Hepatocyte (in vitro differentiated cells): Measurements from ENCODE around the gene RABAC1. TPM values are rescaled to one million over a fixed set of nuclear protein-coding genes. Genes with fewer than 3 reads are reported as not detected.

Source experiments
- DNase-seq: peaks from one replicate; pipeline ENCODE4 v3.0.0-alpha.2; 2016; ENCODE audit warnings: low spot score
- H2AFZ ChIP-seq: fragments of 200-600 bp; sonication (generic); 2 replicates; pipeline ENCODE4 v1.6.0; 2016; ENCODE audit warnings: antibody characterized with exemption, mild to moderate bottlenecking
- H3K27ac ChIP-seq: fragments of 200-600 bp; sonication (generic); 2 replicates; pipeline ENCODE4 v1.5.1; 2016; ENCODE audit warnings: mild to moderate bottlenecking
- H3K27me3 ChIP-seq: fragments of 200-600 bp; sonication (generic); 2 replicates; pipeline ENCODE4 v1.6.1; 2016
- H3K36me3 ChIP-seq: fragments of 200-600 bp; sonication (generic); replicated peaks from 2 replicates; pipeline ENCODE4 v1.5.1; 2016; ENCODE audit warnings: low read depth; ENCODE audit not compliant: insufficient read depth
- H3K4me1 ChIP-seq: fragments of 200-600 bp; sonication (generic); 2 replicates; pipeline ENCODE4 v1.5.1; 2016; ENCODE audit warnings: mild to moderate bottlenecking, moderate library complexity; ENCODE audit not compliant: insufficient read depth
- H3K4me2 ChIP-seq: fragments of 200-600 bp; sonication (generic); 2 replicates; pipeline ENCODE4 v1.6.0; 2016
- H3K4me3 ChIP-seq: fragments of 200-600 bp; sonication (generic); 2 replicates; pipeline ENCODE4 v1.5.1; 2016; ENCODE audit warnings: mild to moderate bottlenecking
- H3K79me2 ChIP-seq: fragments of 200-600 bp; sonication (generic); 2 replicates; pipeline ENCODE4 v1.6.0; 2017; ENCODE audit warnings: mild to moderate bottlenecking
- H3K9me2 ChIP-seq: fragments of 200-600 bp; sonication (generic); replicated peaks from 2 replicates; pipeline ENCODE4 v1.6.0; 2017; ENCODE audit warnings: mild to moderate bottlenecking; ENCODE audit not compliant: insufficient read depth
- H3K9me3 ChIP-seq: fragments of 200-600 bp; sonication (generic); 2 replicates; pipeline ENCODE4 v1.5.1; 2016; ENCODE audit warnings: low read depth, mild to moderate bottlenecking
- H4K20me1 ChIP-seq: fragments of 200-600 bp; sonication (generic); 2 replicates; pipeline ENCODE4 v1.6.0; 2016; ENCODE audit warnings: mild to moderate bottlenecking; ENCODE audit not compliant: insufficient read depth, poor library complexity, severe bottlenecking
- EZH2 ChIP-seq: fragments of 200-600 bp; sonication (generic); IDR thresholded peaks from 2 replicates; pipeline ENCODE4 v1.6.1; 2016; ENCODE audit warnings: antibody characterized with exemption, mild to moderate bottlenecking, borderline replicate concordance
- EZH2phosphoT487 ChIP-seq: fragments of 200-600 bp; sonication (generic); IDR thresholded peaks from one replicate; pipeline ENCODE4 v1.6.1; 2018; ENCODE audit warnings: antibody characterized with exemption, mild to moderate bottlenecking, low read depth, moderate library complexity; ENCODE audit not compliant: unreplicated experiment, severe bottlenecking
- WGBS: methylation state at CpG from one replicate; pipeline ENCODE4 v1.1.6; 2016; ENCODE audit warnings: low lambda C conversion rate; ENCODE audit errors: missing lambda C conversion rate; 5-methylcytosine and 5-hydroxymethylcytosine counted together
- polyA plus RNA-seq: library from polyadenylated mRNA; unstranded; fragments of >200 nt; fragmentation: Nextera tagmentation; extraction: Ambion mirVana; gene quantifications from 2 replicates; pipeline ENCODE4 v1.2.1, GENCODE V29; 2016
- total RNA-seq: library from RNA; depleted of rRNA; stranded (reverse); fragments of >200 nt; gene quantifications from 2 replicates; pipeline ENCODE4 v1.2.3, GENCODE V29; 2014
- TF ChIP-seq, protein P1 (sequence below): fragments of 200-600 bp; sonication (generic); IDR thresholded peaks from 2 replicates; pipeline ENCODE4 v1.5.1; 2016; ENCODE audit warnings: antibody characterized with exemption, mild to moderate bottlenecking; ENCODE audit not compliant: poor library complexity

RABAC1 gene
- total and polyA plus RNA-seq, 2 experiments from 2014 or later = 203 to 395 TPM

DNA sequence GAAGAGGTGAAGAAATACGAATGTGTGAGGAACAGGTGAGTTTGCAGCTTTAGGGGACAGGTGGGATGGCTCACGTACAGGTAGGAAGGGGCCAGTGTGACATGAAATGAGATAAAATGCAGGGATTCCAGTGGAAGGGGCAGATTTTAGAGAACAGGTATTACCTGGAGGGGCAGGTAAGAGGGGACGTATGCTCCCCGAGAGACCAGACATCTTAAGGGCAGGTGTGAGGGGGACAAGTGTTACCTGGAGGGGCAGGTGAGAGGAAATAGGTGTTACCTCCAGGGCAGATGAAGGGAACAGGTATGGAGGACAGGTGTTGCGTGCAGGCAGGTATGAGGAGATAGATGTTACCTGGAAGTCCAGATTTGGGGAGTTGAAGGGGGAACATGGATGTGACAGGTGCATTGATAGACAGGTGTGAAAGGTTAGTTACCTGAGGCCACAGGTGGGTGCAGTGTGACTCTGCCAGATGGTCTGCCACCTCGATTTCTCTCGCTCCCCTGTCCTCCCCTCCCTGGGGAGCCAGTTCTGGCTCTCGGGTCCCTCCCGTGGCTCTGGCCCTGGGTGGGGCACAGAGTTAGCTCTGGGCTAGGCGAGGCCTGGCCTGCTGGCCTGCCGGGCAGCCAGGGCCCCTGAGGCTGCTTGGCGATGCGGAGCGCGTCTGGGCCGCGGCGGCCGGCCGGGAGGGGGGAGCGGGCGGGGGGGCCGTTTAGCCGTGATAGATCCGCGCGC lies 32.9 kb downstream of the RABAC1 start:
- H3K27me3 ChIP-seq = peaks cover 90% of the 10 kb centered on the region
- 41% methylated on average over 13 of the region's 27 CpGs for WGBS
- peaks cover 11% of the 10 kb centered on the region for H3K4me1 ChIP-seq
- no peaks in the 10 kb centered on the region for H3K79me2 ChIP-seq
- DNase-seq = no peak
- no peaks in the 10 kb centered on the region for H3K9me2 ChIP-seq
- no peak overlapping the region for H2AFZ ChIP-seq
- no peak overlapping the region for H3K4me3 ChIP-seq
- no peaks in the 10 kb centered on the region for H3K9me3 ChIP-seq
- no peaks in the 10 kb centered on the region for H4K20me1 ChIP-seq
- H3K27ac ChIP-seq = no peak overlapping the region
- no peaks in the 10 kb centered on the region for H3K36me3 ChIP-seq
- no peak overlapping the region for H3K4me2 ChIP-seq
- TF ChIP-seq EZH2phosphoT487 = no peak
- TF ChIP-seq, protein P1, sequence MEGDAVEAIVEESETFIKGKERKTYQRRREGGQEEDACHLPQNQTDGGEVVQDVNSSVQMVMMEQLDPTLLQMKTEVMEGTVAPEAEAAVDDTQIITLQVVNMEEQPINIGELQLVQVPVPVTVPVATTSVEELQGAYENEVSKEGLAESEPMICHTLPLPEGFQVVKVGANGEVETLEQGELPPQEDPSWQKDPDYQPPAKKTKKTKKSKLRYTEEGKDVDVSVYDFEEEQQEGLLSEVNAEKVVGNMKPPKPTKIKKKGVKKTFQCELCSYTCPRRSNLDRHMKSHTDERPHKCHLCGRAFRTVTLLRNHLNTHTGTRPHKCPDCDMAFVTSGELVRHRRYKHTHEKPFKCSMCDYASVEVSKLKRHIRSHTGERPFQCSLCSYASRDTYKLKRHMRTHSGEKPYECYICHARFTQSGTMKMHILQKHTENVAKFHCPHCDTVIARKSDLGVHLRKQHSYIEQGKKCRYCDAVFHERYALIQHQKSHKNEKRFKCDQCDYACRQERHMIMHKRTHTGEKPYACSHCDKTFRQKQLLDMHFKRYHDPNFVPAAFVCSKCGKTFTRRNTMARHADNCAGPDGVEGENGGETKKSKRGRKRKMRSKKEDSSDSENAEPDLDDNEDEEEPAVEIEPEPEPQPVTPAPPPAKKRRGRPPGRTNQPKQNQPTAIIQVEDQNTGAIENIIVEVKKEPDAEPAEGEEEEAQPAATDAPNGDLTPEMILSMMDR = no peak
- no peak for TF ChIP-seq EZH2

DNA sequence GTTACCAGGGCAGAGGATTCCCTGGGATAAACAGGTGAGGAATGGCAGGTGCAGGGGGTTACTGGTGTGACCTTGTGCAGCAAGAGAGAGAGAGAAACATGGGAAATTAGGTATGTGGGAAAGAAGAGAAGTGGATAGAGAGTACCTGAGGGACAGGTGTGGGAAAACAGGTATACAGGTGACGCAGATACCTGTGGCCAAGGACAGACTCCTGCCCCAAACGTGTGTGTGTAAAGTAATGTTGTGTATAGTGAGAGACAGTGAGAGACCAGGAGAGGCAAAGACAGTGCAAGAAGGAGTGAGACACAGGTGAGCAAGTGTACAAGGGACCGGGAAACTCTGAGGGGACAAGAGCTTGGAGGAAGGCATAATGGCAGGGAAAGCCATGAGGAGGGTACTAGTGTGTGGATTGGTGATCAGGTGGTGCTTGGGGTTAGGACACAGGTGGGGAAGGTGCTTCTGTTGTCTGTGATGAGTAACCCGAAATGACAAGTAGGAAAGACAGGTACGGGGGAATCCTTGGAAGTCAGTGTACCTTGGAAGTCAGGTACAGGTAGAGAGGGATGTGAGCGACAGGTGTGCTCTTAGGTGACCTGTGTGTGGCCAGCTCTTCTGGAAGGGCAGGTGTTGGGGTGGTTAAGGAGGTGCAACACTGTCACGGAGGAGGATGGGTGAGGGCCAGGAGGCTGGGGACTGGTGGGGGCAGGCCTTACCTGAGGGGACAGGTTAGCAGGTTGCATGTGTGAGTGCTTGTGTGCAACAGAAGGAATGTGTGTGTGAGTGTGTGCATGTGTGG lies 33.7 kb downstream of the RABAC1 start:
- Histone ChIP-seq H3K9me3 (no peaks in the 10 kb centered on the region), H3K27me3 (peaks cover 90% of the 10 kb centered on the region), H2AFZ (no peak overlapping the region), H3K36me3 (no peaks in the 10 kb centered on the region), H3K9me2 (no peaks in the 10 kb centered on the region), H3K79me2 (no peaks in the 10 kb centered on the region), H3K27ac (no peak overlapping the region), H4K20me1 (no peaks in the 10 kb centered on the region), H3K4me2 (no peak overlapping the region), H3K4me3 (no peak overlapping the region), H3K4me1 (peaks cover 11% of the 10 kb centered on the region)
- DNase-seq = no peak
- WGBS = 57% methylated on average over 7 of the region's 7 CpGs
- TF ChIP-seq, protein P1 = no peak
- no peak for TF ChIP-seq EZH2
- no peak for TF ChIP-seq EZH2phosphoT487

DNA sequence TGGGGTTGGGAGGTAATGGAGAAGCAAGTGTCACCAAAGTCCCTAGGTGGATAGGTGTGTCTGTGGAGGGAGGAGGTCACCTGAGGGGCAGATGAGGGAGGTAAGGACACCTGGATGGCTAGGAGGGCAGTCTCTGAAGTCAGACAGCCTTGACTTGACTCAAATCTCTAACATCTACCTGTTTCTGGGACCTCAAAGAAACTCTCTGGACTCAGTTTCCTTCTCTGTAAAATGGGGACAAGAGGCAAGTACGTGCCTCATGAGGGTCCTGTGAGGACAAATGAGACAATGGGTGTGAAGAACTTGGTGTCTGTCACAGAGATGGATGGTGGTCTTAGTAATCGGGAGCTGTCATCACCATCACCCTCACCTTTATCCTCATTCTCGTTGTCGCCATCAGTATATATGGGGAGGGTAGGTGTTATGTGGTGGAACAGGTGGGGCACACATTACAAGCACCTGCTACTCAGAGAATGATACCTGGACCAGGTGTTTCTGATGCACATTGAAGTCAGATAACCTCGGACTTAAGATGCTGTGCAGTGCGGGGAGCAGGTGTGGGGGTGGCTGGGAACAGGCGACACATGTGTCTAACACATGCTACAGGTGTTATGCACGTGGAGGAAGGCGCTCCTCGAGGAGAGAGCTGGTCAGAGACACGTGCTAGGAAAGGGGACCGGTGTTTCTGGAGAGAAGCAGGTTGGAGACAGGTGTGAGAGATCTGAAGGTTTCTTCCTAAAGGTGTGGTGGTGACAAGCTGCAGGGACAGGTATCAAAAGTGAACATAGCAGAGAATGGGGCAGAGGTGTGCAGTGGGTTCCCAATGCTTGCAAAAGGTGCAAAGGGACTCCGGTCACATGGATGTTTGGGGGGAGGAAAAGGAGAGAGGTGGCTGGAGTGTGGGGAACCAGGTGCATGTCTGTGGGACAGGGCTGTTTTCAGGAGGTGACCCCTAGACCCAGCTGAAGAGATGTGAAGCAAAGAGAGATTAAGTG lies 34.7 kb downstream of the RABAC1 start:
- no peak overlapping the region for H3K4me3 ChIP-seq
- H3K36me3 ChIP-seq = no peaks in the 10 kb centered on the region
- H3K27me3 ChIP-seq = peaks cover 83% of the 10 kb centered on the region
- H4K20me1 ChIP-seq = no peaks in the 10 kb centered on the region
- DNase-seq = no peak
- H3K4me2 ChIP-seq = no peak overlapping the region
- H3K79me2 ChIP-seq = no peaks in the 10 kb centered on the region
- H2AFZ ChIP-seq = no peak overlapping the region
- TF ChIP-seq EZH2phosphoT487 = no peak
- no peak for TF ChIP-seq EZH2
- TF ChIP-seq, protein P1 = no peak
- H3K27ac ChIP-seq = no peak overlapping the region
- no peaks in the 10 kb centered on the region for H3K9me2 ChIP-seq
- WGBS = 53% methylated on average over 13 of the region's 13 CpGs
- H3K9me3 ChIP-seq = no peaks in the 10 kb centered on the region
- H3K4me1 ChIP-seq = peaks cover 11% of the 10 kb centered on the region
